Measurements from ENCODE around the gene PRAMEF33.
"Not testable (repeated sequence)": the region's sequence is repeated elsewhere in the genome, so short reads cannot be mapped to it uniquely, and the experiment has no call there.

Gene PRAMEF33, protein sequence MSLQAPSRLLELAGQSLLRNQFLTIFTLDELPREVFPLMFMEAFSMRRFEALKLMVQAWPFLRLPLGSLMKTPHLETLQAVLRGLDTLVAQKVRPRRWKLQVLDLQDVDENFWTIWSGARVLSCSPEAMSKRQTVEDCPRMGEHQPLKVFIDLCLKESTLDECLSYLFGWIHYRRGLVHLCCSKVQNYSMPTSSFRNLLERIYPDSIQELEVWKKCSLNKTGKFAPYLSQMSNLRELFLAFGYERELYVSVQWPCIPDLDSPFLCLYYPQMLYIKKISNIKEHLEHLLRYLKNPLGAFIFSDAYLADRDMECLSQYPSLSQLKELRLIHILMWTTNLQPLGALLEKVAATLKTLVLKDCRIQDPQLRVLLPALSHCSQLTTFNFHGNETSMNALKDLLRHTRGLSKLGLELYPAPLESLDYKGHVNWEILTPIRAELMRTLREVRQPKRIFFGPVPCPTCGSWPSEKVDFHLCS

DNA sequence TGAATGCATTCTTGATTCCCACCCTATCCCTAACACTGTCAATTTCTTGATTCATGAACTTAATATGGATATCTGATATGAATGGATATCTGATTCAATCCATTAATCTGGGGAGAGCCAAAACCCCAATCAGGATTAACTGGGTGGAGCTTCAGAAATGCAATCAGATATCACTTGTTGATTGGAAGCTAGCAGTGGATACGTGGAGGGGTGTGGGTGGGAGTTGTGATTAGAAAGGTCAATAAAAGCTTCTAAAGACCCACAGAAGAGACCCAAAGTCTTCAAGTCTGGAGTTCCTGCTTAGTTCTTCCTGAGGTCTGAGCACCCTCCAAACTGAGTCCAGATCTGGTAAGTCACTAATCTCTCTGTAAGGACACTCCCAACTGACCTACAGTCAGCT is at the start of gene PRAMEF33:
TSS of gene PRAMEF33 (plus strand) at position 301 of the 400 bp plus-strand sequence. CDS start 2,416 bp downstream, outside the sequence.
- DNase-seq (ENCODE audit: low spot score) = not testable (repeated sequence)

DNA sequence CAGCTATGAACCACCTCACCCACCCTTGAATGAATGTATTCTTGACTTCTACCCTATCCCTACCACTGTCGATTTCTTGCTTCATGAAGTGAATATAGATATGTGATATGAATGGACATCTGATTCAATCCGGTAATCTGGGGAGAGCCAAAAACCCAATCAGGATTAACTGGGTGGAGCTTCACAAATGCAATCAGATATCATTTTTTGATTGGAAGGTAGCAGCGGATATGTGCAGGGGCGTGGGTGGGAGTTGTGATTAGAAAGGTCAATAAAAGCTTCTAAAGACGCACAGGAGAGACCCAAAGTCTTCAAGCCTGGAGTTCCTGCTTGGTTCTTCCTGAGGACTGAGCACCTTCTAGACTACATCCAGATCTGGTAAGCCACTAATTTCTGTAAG is 49.4 kb upstream of the PRAMEF33 start, which contains the start of gene PRAMEF5:
TSS of gene PRAMEF5 (plus strand) at position 301 of the 400 bp plus-strand sequence. CDS start 5,071 bp downstream, outside the sequence.
- DNase-seq (ENCODE audit: low spot score) = not testable (repeated sequence)

DNA sequence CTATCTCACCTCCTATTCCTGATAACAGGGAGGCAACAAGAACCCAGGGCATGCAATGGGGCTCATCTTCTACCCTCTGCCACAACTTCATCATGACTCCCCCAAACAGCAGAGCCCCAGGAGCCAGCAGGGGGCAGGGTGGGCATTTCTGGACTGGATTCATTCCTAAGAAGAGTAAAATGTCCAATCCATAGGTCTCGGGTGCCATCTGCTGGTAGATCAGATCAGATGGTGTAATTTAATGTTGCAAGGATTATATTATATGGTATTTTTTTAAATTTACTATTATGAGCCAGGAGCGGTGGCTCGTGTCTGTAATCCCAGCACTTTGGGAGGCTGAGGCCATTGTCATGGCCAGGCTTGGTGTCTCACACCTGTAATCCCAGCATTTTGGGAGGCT is 38.2 kb upstream of the PRAMEF33 start:
- not testable (repeated sequence) for DNase-seq (ENCODE audit: low spot score)

DNA sequence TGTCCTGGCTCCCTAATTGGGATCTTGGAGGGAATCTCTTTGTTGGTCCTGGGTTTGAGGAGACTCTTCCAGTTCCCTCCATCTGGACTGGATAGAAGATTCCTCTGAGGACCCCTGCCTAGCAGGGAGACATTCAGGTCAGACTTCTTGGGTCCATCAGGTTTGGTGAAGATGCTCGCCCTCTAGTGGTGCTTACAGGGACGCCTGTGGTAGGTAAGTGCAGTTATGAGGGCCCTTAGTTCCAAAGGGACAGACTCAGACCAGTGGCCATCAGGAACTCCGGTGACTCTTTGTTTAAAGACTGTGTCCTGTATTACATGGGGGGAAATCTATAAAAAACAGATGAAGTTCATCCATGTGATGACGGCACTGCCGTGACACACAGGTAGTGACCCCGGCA is 26.3 kb upstream of the PRAMEF33 start:
- not testable (repeated sequence) for DNase-seq (ENCODE audit: low spot score)

DNA sequence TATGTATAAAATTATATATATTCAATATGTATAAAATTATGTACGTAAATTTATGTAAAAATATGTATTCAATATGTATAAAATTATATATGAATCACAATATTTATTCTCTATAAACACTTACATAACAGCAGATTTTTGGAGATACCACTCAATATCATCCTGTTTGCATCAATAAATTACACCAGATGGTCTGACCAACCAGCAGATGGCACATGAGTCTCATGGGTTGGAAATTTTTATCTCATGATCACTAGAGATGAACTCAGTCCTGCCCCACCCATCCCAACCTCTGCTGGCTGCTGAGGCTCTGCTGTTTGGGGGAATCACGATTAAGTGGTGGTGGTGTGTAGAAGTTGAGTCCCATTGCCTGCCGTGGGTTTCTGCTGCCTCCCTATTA is 23.7 kb upstream of the PRAMEF33 start:
- DNase-seq (ENCODE audit: low spot score) = not testable (repeated sequence)

DNA sequence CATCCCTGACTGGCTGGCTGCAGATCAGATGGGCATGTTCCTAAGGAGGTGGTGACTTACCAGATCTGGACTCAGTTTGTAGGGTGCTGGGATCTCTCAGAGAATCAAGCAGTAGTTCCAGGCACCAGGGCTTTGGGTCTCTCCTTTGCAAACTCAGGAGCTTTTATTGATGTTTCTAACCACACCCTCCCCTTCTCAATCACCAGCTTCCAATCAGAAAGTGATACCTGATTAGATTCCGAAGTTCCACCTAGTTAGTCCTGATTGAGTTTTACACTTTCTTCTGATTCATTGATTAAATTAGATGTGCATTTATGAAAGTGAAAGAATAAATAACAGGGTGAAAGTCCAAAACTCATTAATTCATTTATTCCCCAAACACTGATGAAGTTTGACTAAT is 18.3 kb upstream of the PRAMEF33 start, which contains the start of gene PRAMEF8:
TSS of gene PRAMEF8 (minus strand) at position 101 of the 400 bp plus-strand sequence. CDS start 1,046 bp downstream, outside the sequence.
- not testable (repeated sequence) for DNase-seq (ENCODE audit: low spot score)

DNA sequence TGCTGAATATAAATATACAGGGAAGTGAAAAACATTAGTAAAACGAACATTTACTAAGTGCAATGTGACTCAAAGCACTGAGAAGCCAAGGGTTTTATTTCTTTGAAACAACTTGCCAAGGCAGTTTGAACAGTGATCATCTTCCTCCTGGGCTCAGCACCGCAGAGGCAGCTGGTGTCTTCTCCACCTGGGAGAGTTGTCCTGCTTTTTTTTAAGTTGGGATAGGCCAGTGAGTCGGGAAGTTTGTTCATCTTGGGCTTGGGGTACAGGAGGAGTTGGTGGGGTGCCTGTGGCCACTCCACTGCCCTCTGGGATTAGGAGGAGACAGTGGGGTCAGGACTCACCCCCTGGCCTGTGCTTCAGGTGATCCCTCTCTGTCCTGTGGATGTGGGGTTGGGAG is 14.3 kb upstream of the PRAMEF33 start:
- DNase-seq (ENCODE audit: low spot score) = not testable (repeated sequence)

DNA sequence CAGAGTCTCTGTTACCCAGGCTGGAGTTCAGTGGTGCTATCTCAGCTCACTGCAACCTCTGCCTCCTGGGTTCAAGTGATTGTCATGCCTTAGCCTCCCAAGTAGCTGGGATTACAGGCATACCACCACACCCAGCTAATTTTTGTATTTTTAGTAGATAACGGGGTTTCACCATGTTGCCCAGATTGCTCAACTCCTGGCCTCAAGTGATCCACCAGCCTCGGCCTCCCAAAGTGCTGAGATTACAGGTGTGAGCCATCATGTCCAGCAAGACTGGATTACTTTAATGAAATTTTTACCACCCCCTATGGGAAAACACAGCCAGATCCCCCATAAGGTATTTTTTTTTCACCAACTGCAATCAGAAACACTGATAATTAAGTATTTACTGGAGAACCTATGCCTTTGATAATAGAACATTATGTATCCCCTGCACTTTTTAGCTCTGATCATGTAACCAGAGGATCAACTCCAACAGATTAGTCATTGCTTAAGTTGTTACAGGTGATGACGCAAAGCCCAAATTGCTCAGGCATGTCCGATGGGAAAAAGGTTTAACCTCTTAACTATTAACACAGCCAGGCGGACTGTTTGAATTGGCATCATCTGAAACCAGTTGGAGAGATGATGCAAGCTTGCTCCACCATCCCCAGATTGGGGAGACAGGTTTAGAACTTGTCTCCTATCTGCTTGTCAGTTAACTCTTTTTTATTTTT is 6.0 kb upstream of the PRAMEF33 start:
- not testable (repeated sequence) for DNase-seq (ENCODE audit: low spot score)

DNA sequence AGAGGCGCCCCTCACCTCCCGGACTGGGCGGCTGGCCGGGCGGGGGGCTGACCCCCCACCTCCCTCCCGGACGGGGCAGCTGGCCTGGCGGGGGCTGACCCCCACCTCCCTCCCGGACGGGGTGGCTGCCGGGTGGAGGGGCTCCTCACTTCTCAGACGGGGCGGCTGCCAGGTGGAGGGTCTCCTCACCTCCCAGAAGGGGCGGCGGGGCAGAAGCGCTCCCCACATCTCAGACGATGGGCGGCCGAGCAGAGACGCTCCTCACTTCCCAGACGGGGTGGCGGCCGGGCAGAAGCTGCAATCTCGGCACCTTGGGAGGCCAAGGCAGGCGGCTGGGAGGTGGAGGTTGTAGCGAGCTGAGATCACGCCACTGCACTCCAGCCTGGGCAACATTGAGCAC is 4.6 kb upstream of the PRAMEF33 start:
- DNase-seq (ENCODE audit: low spot score) = not testable (repeated sequence)

DNA sequence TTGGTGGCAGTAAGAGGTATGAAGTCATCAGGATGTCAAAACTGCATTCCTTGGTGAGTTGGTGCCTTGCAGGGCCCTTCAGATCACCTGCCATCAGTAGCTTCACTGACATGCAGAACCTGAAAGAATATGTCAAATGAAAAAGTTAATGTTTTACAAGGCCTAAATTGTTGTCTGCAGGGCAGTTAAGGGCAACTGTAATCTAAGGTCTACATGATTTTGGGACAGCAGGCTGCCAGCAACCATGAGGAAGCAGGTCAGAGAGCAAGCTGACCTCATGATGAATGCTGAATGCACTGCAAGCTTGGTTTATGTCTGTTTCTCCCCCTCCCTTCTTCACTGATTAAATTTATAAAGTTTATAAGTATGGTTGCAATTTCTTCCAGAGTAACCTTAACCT is 1.1 kb upstream of the PRAMEF33 start:
- not testable (repeated sequence) for DNase-seq (ENCODE audit: low spot score)

DNA sequence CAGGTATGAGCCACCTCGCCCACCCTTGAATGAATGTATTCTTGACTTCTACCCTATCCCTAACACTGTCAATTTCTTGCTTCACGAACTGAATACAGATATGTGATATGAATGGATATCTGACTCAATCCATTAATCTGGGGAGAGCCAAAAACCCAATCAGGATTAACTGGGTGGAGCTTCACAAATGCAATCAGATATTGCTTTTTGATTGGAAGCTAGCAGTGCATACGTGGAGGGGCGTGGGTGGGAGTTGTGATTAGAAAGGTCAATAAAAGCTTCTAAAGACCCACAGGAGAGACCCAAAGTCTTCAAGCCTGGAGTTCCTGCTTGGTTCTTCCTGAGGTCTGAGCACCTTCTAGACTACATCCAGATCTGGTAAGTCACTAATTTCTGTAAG is 11.9 kb downstream of the PRAMEF33 start, which contains the start of gene PRAMEF15:
TSS of gene PRAMEF15 (plus strand) at position 301 of the 400 bp plus-strand sequence. CDS start 2,827 bp downstream, outside the sequence.
- DNase-seq (ENCODE audit: low spot score) = not testable (repeated sequence)

DNA sequence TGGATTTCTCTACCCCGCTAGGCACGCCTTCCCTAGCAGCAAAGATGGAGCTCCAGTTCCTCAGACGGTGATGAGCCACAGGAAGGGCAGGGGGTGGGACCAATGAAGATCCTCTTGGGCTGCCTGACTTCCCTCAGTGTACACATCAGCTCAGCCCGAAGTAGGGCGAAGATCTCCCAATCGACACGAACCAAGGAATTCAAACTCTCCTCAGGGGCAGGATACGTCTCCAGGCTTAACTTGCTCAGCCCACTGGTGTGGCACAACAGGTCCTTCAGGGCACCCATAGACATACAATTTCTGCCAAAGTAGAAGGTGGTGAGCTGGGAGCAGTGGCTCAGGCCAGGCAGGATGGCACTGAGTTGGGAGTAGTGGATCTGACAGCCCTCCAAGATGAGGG is 39.2 kb downstream of the PRAMEF33 start:
- not testable (repeated sequence) for DNase-seq (ENCODE audit: low spot score)

DNA sequence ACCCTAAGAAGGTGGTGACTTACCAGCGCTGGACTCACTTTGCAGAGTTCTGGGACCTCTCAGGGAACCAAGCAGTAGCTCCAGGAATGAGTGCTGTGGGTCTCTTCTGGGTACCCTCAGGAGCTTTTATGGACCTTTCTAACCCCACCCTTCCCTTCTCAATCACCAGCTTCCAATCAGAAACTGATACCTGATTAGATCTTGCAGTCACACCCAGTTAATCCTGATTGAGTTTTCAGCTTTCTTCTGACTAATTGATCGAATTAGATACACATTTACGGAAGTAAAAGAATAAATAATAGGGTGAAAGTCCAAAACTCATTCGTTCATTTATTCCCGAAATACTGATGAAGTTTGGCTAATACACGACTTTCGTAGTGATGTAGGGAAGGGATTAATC is 43.7 kb downstream of the PRAMEF33 start, which contains the start of gene PRAMEF14:
TSS of gene PRAMEF14 (minus strand) at position 101 of the 400 bp plus-strand sequence. CDS start 1,820 bp downstream, outside the sequence.
- not testable (repeated sequence) for DNase-seq (ENCODE audit: low spot score)

DNA sequence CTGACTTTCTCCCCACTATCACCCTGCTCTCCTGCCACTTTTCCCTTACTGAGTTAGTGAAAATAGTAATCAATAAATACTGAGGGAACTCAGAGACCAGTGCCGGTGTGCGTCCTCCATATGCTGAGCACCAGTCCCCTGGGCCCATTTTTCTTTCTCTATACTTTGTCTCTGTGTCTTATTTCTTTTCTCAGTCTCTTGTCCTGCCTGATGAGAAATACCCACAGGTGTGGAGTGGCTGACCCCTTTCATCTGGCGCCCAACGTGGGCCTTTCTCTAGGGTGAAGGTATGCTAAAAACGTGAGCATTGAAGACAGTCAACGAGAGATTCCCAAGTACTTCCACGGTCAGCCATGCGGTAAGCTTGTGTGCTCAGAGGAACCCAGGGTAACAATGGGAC is 50.1 kb downstream of the PRAMEF33 start:
- DNase-seq (ENCODE audit: low spot score) = not testable (repeated sequence)

DNA sequence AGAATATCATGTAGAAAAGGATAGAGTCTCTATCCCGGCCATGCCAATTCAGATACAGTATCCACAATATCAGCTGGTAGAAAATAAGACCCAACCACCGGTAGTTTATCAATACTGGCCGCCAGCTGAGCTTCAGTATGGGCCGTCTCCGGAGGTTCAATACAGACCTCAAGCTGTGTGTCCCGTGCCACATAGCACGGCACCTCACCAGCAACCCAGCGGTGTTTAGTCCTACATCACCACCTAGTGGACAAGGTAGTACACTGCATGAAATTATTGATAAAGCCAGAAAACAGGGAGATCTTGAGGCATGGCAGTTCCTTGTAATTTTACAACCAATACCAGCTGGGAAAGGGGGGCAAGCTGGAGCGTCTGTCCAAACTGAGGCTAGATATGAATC is 51.1 kb downstream of the PRAMEF33 start:
- peak; percentile 9 for DNase-seq (ENCODE audit: low spot score)

DNA sequence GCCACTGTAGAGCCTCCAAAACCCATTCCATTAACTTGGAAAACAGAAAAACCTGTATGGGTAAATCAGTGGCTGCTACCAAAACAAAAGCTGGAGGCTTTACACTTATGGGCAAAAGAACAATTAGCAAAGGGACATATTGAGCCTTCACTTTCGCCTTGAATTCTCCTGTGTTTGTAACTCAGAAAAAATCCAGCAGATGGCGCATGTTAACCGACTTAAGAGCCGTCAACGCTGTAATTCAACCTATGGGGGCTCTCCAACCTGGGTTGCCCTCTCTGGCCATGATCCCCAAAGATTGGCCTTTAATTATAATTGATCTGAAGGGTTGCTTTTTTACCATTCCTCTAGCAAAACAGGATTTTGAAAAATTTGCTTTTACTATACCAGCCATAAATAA is 53.4 kb downstream of the PRAMEF33 start:
- peak; percentile 55 for DNase-seq (ENCODE audit: low spot score)

Measured in activated CD4-positive, alpha-beta T cell treated with anti-CD3 and anti-CD28 coated beads, Interleukin-2, Interleukin-4, amounts not matched to agents 100 ng/mL and 50 ng/mL, durations not matched to agents 16 hours and 8 hours (primary cell).